ENCODE measurements around the gene AIMP2.
"Not testable (repeated sequence)": the region's sequence is repeated elsewhere in the genome, so short reads cannot be mapped to it uniquely, and the experiment has no call there.

AIMP2 gene

GRCh38 chr7:6008668-6009611, at the start of gene AIMP2, which contains the start of gene PMS2:
TSS of gene AIMP2 (plus strand) at chr7:6009272. CDS start at chr7:6009364, 92 bp downstream.
TSS of gene PMS2 (minus strand) at chr7:6009049. CDS start at chr7:6009019, 30 bp downstream.
- peak; percentile 71 to 99 (median 97) for DNase-seq

GRCh38 chr7:5963205-5963604, 45.9 kb upstream of the AIMP2 start:
- DNase-seq: not testable (repeated sequence)

DNA sequence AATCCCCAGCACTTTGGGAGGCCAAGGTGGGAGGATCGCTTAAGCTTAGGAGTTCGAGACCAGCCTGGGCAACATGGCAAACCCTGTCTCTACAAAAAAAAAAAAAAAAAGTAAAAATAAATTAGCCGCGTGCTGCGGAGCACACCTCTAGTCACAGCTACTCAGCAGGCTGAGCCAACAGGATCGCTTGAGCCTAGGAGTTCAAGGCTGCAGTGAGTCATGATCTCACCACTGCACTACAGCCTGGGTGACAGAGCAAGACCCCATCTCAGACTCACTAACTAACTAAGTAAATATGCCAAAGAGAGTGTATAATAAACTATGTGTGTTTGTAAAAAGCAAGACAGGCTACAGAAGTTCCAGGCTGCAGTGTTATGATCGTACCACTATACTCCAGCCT, 45.3 kb upstream of the AIMP2 start:
- DNase-seq: not testable (repeated sequence)

DNA sequence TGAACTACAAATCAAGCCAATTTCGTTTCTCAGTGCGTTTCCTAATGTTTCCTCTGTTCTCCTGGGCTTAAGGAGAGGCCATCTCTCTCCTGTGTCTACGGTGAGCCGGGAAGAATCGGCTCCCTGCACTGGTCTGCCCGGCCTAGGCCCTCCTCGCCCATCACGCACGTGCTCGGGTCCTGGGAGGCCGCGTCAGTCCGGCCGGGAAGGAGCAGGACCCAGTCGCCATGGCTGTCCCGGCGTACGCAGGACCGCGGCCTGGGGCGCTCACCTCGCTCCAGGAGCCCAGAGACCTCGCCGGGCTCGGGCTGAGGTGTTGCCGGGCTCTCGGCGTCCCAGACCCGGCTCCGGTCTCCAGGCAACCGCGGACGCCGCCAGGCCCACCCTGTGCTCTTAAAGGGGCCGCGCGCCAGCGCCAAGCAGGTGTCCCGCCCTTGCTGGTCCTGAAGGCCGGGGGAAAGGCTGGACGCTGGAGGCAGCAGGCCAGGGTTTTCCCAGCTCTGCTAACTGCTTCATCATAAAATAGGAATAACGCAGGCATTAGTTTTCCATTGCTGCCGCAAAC, 38.6 kb upstream of the AIMP2 start, which contains the start of gene RSPH10B:
Gene RSPH10B, minus strand, starts transcription at position 343 of the 565 bp plus-strand sequence. CDS start 3,573 bp downstream, outside the sequence.
- DNase-seq: not testable (repeated sequence)

GRCh38 chr7:5973580-5973979, 35.5 kb upstream of the AIMP2 start:
- DNase-seq: not testable (repeated sequence)

DNA sequence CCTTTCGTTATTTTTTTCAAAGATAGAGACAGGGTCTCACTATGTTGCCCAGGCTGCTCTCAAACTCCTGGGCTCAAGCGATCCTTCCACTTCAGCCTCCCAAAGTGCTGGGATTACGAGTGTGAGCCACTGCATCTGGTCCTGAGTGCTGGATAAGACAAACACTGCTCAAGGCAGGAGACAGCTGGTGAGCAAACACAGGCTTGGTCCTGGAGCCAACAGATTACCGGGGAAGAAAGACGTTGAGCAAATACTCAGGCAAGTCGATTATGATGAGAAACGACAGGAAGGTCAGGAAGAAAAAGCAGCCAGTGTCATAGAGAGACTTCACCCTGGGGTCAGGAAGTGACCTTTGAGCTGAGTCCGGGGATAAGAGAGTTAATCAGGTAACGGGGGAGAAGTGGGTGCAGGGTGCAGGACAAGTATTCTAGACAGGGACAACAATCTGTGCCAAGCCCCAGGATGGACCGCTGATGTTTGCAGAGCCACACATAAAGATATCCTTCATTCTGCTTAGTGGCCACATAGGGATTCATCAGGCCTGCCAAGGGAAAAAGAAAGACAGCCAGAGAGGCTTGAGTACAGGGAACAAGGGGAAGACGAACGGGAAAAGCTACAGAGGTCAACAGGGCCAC, 29.3 kb upstream of the AIMP2 start:
- not testable (repeated sequence) for DNase-seq

DNA sequence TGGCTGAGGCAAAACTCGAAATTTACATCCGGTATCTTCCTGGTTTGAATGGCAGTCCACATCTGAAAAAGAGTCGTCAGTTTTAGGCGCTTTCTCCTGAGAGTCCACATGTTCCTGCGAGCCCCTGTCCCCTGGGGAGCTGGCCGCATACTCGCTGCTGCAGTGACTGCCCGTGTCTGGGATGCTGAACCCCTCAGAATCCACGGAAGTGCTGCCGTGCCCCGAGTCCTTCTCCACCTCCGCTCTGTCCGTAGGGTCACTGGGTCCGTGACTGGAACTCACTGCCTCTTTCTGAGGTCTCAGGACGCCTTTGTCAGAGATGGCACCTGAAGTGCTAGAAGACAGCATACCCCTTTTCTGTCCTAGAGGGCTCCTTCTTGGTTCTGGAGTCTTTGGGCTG, 22.0 kb upstream of the AIMP2 start:
- not testable (repeated sequence) for DNase-seq

DNA sequence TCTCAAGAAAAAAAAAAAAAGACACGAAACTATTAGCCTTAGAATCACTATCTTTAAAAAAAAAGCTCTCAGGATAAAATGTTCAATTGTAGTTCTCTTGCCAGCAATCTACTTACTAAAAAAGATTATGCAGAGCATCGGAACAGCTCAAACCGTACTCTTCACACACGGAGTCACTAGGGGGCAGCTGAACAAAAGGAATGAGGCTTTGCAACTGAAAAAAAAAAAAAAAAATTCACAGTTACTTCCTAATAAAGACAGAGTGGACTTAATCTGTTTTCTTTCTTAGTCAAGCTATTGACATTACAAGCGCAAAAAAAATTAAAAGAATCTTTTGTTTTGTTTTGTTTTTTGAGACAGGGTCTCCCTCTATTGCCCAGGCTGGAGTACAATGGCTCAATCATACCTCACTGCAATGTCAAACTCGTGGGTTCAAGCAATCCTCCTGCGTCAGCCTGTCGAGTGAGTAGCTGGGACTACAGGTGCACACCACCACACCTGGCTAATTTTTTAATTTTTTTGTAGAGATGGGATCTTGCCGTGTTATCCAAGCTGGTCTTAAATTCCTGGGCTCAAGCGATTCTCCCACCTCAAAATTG, 11.8 kb upstream of the AIMP2 start:
- DNase-seq: peak in 12 of 51 donors; percentile 2 to 53 (median 8)

- DNase-seq: no peak
Measured at GRCh38 chr7:6007386-6007785, 1.7 kb upstream of the AIMP2 start.

DNA sequence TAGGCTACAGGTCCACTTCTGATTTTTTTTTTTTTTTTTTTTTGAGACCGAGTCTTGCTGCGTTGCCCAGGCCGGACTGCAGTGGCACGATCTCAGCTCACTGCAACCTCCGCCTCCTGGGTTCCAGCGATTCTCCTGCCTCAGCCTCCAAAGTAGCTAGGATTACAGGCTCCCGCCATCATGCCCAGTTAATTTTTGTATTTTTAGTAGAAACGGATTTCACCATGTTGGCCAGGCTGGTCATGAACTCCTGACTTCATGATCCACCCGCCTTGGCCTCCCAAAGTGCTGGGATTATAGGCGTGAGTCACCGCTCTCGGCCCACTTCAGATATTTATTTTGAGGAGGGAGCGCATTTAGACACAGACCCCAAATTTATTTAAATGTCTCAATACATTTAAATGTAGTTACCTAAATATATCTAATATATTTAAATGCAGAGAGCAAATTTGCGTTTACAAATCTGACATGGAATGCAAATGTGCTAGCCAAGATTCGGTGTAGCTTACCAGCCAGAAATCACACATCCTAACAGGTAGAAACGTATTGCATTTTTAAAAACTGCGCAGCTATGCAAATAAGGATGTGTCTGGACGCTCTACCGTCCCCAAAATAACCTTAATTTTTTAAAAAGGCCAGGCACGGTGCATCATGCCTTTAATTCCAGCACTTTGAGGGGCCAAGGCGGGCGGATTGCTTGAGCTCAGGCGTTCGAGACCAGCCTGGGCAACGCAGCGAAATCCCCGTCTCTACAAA, 1.1 kb upstream of the AIMP2 start:
- not testable (repeated sequence) for DNase-seq

DNA sequence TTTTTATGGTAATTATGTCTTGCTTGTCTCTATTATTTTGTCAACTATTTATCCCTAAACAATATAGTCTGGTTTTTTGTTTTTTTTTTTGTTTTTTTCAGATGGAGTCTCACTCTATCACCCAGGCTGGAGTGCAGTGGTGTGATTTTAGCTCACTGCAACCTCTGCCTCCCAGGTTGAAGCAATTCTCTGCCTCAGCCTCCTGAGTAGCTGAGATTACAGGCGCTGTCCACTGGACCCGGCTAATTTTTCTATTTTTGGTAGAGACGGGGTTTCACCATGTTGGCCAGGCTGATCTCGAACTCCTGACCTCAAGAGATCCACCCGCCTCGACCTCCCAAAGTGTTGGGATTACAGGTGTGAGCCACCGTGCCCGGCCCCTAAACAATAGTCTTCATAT, 1.3 kb downstream of the AIMP2 start:
- DNase-seq: not testable (repeated sequence)

DNA sequence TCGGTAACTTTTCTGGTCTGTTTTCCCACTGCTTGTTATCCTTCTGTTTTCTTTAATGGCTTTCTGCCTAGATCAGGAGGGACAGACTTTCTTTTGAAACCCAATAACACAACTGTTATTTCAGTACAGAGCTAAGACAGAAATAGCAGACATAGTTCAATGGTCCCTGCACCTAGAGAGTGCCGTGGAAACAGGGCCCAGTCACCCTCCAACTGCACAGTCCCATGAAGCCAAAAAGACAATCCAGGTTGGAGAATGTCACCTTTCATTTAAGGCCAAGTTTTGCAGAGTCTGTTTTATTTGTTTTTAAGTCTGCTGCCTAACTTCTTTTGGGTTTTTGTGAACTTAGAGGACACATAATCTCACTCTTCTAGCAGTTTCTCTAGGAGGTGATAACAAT, 2.5 kb downstream of the AIMP2 start:
- DNase-seq: no peak

DNA sequence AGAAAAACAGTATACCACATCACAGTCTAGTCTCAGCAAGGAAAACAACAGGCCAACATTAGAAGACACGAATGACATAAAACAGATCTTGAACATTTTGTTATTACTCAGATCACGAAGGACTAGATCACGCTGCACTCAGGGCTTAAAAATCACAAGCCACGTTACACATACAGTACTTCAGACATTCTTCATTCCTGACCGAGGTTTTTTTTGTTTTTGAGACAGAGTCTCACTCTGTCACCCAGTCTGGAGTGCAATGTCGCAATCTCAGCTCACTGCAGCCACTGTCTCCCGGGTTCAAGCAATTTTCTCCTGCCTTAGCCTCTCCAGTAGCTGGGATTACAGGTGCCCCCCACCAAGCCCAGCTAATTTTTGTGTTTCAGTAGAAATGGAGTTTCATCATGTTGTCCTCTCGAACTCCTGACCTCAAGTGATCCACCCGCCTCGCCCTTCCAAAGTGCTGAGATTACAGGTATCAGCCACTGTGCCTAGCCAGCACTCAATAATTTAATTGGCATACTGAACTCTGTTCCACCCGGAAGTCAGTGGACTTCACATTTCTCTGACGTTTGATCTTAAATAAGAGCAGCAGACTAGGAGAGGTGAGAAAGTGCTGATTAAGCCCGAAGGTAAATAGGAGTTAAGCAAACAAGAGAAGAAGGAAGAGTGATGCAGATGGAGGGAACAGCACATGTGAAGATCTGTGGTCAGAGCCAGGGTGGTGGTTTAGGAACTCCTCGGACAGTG, 3.5 kb downstream of the AIMP2 start:
- DNase-seq: no peak

DNA sequence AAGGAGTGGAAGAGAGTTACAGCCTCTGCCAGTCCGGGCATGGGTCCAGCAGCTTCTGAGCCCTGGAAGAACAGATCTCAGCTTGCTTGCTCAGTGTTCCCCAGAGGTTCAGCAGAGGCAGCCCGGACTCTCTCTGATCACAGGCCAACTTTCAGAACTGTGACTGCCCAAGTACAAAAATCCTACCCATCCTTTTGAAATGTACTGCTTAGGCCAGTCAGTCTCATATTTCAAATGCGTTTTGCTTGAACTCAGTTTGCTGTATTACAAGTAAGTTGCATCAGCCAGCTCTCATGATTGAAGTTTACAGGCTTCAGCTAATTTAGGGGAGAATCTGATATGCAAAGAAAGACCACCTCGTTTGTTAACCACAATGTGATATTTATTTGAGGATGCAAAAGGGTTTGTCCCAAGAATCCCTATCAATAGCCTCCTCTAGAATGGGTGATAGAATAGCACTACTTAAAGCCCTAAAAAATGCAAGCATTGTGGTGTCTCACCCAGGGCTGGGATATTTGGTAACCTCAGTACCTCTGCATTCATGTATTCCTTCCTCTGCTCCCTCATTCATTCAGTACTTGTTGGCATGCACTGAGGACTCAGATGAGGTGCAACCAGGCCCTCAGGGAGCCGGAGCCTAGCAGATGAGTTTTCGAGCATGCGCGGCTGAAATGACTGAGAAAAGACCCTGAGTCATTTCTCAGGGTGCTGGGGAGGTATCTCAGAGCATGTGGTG, 7.0 kb downstream of the AIMP2 start:
- peak in 25 of 51 donors; percentile 1 to 54 (median 20) for DNase-seq

DNA sequence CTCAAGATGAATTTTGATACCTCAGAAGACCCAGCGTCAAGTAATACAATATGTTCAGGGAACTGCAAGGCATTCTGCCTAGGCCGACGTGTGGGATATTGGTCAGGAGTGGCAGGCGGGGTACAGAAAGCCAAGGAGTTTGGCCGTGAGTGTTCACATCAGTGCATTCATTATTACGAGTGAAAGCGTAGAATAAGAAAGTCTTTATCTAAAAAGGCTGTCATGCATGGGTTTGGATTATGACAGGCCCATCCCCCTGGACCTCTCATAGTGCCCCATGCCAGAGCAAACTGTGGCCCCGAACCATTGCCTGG, 7.5 kb downstream of the AIMP2 start:
- no peak for DNase-seq

DNA sequence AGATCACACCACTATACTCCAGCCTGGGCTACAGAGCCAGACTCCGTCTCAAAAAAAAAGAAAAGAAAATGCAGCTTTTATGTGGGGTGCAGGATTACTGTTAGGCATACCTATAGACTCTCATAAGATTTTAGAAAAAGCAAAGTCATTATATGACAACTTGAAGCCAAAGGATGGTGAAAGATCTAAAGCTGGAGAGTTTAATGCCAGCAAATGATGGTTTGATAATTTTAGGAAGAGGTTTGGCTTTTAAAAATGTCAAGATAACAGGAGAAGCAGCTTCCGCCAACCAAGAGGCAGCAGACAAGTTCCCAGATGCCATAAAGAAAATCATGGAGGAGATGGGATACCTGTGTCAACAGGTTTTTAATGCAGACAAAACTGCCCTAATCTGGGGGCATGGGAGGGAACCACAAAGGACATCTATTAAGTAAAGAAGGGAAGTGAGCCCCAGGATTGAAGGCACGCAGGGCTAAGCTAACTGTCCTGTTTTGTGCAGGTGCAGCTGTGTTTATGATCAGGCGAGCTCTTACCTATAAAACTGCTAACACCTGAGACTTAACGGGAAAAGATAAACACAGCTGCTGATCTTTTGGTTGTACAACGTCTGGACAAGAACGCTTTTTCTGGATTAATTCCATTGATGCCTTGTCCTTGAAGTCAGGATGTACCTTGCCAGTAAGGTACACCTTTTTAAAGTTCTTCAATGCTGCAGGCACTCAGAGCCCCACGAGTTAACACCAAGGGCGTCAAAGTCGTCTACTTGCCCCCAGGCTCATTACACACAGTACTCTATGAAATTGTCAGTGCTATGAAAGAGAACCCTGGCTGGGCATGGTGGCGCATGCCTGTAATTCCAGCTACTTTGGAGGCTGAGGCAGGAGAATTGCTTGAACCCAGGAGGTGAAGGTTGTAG, 11.6 kb downstream of the AIMP2 start:
- no peak for DNase-seq

DNA sequence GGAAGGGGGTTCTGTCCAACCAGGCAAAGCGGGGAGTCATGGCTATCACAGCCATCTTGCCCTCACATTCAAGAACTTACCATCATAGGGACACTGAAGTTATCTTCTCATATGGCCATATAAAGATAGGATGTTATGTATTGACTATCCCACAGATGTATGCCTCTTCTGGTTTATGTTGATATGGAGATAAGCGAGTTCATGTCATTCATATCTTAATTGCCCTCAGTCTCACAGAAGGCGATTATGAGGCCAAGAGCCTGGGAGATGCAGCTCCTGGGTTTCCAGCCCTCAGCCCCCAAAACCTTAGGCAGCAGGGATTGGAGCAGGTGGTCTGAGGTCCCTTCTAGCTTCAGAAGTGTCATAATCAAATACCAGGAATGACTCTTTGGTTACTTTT, 13.6 kb downstream of the AIMP2 start:
- no peak for DNase-seq

DNA sequence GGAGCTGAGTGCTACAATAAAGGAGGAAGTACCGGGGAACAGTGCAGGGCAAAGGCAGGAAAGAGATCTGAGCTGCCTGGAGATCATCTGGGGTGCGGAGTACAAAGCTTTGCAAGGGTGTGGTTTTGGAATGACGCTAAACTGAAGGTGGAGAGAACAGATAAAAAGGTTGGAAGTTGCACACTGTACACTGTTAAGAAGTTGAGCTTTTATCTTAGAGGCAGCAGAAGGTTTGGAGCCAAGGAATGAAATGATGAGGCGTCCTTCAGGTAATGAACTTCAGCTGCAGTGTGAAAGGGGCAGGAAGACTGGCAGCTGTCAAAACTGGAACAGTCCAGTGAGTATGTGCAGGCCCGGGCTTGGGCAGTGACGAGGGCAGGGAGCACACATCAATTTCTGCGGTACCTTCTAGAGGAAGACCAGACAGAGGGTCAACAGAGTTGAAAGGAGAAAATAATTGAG, 14.9 kb downstream of the AIMP2 start:
- DNase-seq: no peak

Data from hypothalamus (tissue), 51 donors.